ENCODE measurements around the gene BLCAP. TPM values are rescaled to one million over a fixed set of nuclear protein-coding genes. Genes with fewer than 3 reads are reported as not detected.
"Not testable (repeated sequence)": the region's sequence is repeated elsewhere in the genome, so short reads cannot be mapped to it uniquely, and the experiment has no call there.

BLCAP gene
- total RNA-seq, 1 experiment from 2014 or later: 50.7 TPM

DNA sequence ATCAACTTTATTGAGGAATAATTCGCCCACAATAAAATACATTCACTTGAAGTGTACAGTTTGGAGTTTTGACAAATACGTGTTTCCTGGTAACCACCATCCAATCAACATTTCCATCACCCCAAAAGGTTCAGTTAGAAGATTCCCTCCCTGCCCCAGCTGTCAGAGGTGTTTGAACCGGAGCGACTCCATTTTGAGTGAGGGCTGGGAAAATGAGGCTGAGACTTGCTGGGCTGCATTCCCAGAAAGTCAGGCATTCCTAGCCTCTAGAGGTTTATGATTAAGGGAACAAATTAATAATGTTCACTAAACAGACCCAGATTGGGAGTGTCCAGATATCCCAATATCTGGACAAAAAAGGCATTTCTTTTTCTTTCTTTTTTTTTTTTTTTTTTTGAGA is 33.0 kb upstream of the BLCAP start:
- in situ Hi-C loops (cut with HindIII; ENCODE audit: low pct_unique_long_range_greater_than_20kb, low sequenced_read_pairs): no loop called here
- no peak for DNase-seq (ENCODE audit: low read depth, low spot score)

- in situ Hi-C loops (cut with HindIII; ENCODE audit: low pct_unique_long_range_greater_than_20kb, low sequenced_read_pairs): no loop called here
- no peak for DNase-seq (ENCODE audit: low read depth, low spot score)
Measured at GRCh38 chr20:37559312-37560027, 31.8 kb upstream of the BLCAP start.

DNA sequence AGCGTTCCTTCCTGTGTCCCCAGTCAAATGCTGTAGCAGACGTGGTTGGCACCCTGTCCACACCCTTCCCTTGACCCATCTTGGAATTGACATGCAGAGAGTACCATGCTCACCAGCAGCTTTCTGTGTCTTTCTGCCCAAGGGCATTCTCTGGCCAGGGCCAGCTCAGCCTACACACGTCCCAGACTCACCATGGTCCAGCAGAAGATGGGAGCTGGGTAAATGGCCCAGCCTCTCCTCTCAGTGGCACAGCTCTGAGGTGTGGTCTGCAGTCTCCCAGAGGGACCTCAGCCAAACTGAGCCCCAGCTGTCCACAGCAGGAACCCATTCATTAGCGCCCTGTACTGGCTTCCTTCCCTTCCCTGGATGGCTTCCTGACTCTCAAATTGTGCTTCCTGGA is 31.1 kb upstream of the BLCAP start:
- no peak for DNase-seq (ENCODE audit: low read depth, low spot score)
- in situ Hi-C loops (cut with HindIII; ENCODE audit: low pct_unique_long_range_greater_than_20kb, low sequenced_read_pairs): no loop called here

GRCh38 chr20:37558306-37558705 is 30.6 kb upstream of the BLCAP start:
- in situ Hi-C loops (cut with HindIII; ENCODE audit: low pct_unique_long_range_greater_than_20kb, low sequenced_read_pairs): no loop called here
- DNase-seq (ENCODE audit: low read depth, low spot score): no peak

GRCh38 chr20:37556538-37556937 is 28.9 kb upstream of the BLCAP start:
- no peak for DNase-seq (ENCODE audit: low read depth, low spot score)
- in situ Hi-C loops (cut with HindIII; ENCODE audit: low pct_unique_long_range_greater_than_20kb, low sequenced_read_pairs): no loop called here

GRCh38 chr20:37554721-37555298 is 27.1 kb upstream of the BLCAP start:
- DNase-seq (ENCODE audit: low read depth, low spot score); in situ Hi-C loops (cut with HindIII; ENCODE audit: low pct_unique_long_range_greater_than_20kb, low sequenced_read_pairs): not testable (repeated sequence)

- in situ Hi-C loops (cut with HindIII; ENCODE audit: low pct_unique_long_range_greater_than_20kb, low sequenced_read_pairs): no loop called here
- peak; percentile 27 for DNase-seq (ENCODE audit: low read depth, low spot score)
Measured at GRCh38 chr20:37552415-37552814, 24.7 kb upstream of the BLCAP start.

GRCh38 chr20:37551660-37552059 is 24.0 kb upstream of the BLCAP start:
- in situ Hi-C loops (cut with HindIII; ENCODE audit: low pct_unique_long_range_greater_than_20kb, low sequenced_read_pairs): not testable (repeated sequence)

DNA sequence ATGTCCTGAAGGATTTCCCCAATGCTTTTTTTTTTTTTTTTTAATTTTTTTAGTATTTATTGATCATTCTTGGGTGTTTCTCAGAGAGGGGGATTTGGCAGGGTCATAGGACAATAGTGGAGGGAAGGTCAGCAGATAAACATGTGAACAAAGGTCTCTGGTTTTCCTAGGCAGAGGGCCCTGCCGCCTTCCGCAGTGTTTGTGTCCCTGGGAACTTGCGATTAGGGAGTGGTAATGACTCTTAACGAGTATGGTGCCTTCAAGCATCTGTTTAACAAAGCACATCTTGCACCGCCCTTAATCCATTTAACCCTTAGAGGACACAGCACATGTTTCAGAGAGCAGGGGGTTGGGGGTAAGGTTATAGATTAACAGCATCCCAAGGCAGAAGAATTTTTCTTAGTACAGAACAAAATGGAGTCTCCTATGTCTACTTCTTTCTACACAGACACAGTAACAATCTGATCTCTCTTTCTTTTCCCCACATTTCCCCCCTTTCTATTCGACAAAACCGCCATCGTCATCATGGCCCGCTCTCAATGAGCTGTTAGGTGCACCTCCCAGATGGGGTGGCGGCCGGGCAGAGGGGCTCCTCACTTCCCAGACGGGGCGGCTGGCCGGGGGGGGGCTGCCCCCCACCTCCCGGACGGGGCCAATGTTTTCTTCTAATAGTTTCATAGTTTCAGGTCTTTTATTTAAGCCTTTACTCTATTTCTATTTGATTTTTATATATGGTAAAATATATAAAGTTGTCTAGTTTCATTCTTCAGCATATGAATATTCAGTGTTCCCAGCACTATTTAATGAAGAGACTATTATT is 22.6 kb upstream of the BLCAP start:
- DNase-seq (ENCODE audit: low read depth, low spot score): not testable (repeated sequence)

More at GRCh38 chr20:37551660-37552059, 24.0 kb upstream of the BLCAP start:
- not testable (repeated sequence) for DNase-seq (ENCODE audit: low read depth, low spot score)

DNA sequence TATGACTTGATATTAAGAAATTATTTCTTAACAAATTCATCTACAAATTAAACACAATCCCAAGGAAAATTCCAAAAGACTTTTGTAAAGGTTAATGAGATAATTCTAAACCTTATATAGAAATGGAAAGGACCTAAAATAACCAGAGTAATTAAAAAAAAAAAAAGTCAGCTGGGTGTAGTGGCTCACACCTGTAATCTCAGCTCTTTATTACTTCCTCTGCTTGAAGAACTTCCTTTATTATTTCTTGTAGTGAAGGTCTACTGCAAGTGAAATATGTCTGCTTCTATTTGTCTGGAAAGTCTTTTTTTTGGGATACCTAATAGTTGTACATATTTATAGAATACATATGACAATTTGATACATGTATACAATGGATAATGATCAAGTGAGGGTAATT is 20.2 kb upstream of the BLCAP start:
- in situ Hi-C loops (cut with HindIII; ENCODE audit: low pct_unique_long_range_greater_than_20kb, low sequenced_read_pairs): no loop called here
- DNase-seq (ENCODE audit: low read depth, low spot score): no peak

More for the DNA sequence above, 22.6 kb upstream of the BLCAP start:
- in situ Hi-C loops (cut with HindIII; ENCODE audit: low pct_unique_long_range_greater_than_20kb, low sequenced_read_pairs): not testable (repeated sequence)

DNA sequence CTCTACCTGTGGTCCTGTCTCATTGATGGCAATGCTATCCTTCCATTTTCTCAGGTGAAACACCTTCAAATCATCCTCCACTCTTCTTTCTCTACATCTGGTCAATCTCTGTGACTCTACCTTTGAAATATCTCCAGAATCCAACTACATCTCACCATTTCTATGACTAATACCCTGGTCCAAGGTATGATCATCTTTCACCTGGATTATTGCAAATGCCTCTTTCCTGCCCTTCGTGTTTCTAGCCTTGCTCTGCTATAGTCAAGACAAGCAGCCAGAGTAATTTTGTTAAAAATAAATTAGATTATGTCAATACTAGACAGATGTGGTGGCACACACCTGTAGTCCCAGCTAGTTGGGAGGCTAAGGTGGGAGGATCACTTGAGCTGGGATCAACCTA is 17.8 kb upstream of the BLCAP start:
- no peak for DNase-seq (ENCODE audit: low read depth, low spot score)
- in situ Hi-C loops (cut with HindIII; ENCODE audit: low pct_unique_long_range_greater_than_20kb, low sequenced_read_pairs): no loop called here

DNA sequence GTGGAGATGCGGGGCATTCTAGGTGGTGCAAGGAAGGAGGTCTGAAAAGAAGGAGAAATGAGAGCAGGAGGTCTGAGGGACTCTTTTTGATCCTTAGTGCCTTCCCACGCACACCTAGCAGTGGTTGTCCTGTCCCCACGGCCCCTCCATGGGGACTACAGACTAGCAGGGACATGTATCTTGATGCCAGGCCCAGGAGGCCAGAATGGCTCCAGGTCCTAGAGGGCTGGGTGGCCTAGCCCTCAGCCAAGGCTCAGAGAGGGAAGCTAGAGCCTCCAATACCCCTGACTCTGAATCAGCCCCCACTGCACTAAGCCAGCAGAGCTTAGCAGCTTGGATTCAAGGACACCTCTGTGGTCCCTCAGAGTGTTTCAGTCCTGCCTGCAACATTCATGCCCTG is 16.7 kb upstream of the BLCAP start:
- in situ Hi-C loops (cut with HindIII; ENCODE audit: low pct_unique_long_range_greater_than_20kb, low sequenced_read_pairs): no loop called here
- no peak for DNase-seq (ENCODE audit: low read depth, low spot score)

GRCh38 chr20:37543828-37544227 is 16.2 kb upstream of the BLCAP start:
- in situ Hi-C loops (cut with HindIII; ENCODE audit: low pct_unique_long_range_greater_than_20kb, low sequenced_read_pairs): no loop called here
- peak; percentile 76 for DNase-seq (ENCODE audit: low read depth, low spot score)

DNA sequence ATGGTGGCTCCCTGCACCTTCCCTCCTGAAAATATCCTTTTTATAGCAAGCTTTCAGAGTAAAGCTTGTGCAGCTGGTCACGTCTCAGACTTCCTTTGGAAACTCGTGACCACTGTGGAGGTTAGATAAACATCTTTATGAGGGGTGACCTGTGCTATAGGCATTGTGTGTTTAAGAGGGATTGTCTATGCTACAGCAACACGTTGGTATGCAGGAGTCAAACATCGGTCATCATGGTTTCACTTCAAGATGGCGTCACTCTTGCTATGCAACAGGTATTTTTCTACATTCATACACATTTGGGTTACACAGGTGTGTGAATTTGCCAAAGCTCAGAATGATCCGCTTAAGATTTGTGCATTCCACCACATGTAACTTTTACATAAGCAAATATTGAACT is 14.6 kb upstream of the BLCAP start:
- in situ Hi-C loops (cut with HindIII; ENCODE audit: low pct_unique_long_range_greater_than_20kb, low sequenced_read_pairs): no loop called here
- no peak for DNase-seq (ENCODE audit: low read depth, low spot score)

GRCh38 chr20:37541326-37541725 is 13.7 kb upstream of the BLCAP start:
- DNase-seq (ENCODE audit: low read depth, low spot score): no peak

DNA sequence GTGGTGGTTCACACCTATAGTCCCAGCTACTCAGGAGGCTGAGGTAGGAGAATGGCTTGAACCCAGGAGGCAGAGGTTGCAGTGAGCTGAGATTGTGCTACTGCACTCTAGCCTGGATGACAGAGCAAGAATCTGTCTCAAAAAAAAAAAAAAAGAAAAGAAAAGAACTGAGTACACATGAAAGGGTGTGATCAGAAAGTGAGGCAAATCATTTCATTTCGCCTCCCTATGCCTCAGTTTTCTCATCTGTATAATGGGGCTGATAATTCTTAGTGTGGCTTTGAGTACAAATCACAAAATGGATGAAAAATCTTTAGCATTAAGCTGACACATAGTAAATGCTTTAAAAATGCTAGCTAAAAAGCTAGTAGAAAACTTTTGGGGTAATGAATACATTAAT is 13.2 kb upstream of the BLCAP start:
- in situ Hi-C loops (cut with HindIII; ENCODE audit: low pct_unique_long_range_greater_than_20kb, low sequenced_read_pairs): not testable (repeated sequence)

More at GRCh38 chr20:37541326-37541725, 13.7 kb upstream of the BLCAP start:
- in situ Hi-C loops (cut with HindIII; ENCODE audit: low pct_unique_long_range_greater_than_20kb, low sequenced_read_pairs): no loop called here

GRCh38 chr20:37540001-37540400 is 12.3 kb upstream of the BLCAP start:
- in situ Hi-C loops (cut with HindIII; ENCODE audit: low pct_unique_long_range_greater_than_20kb, low sequenced_read_pairs): no loop called here
- no peak for DNase-seq (ENCODE audit: low read depth, low spot score)

More for the DNA sequence above, 13.2 kb upstream of the BLCAP start:
- not testable (repeated sequence) for DNase-seq (ENCODE audit: low read depth, low spot score)

DNA sequence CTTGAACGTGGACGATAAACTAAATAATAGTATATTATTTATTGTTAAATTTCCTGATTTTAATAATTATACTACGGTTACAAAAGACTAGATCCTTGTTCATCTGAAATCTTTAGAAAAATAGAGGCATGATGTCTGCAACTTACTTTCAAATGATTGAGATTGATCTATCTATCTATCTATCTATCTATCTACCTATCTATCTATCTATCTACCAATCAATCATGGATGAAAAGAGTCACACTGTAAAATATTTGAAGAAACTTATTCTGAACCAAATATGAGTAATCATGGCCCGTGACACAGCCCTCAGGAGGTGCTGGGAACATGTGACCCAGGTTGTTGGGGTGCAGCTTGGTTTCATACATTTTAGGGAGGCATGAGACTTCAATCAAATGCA is 11.7 kb upstream of the BLCAP start:
- DNase-seq (ENCODE audit: low read depth, low spot score): no peak
- in situ Hi-C loops (cut with HindIII; ENCODE audit: low pct_unique_long_range_greater_than_20kb, low sequenced_read_pairs): no loop called here
